ENCODE data around the gene MAPK1IP1L.

DNA sequence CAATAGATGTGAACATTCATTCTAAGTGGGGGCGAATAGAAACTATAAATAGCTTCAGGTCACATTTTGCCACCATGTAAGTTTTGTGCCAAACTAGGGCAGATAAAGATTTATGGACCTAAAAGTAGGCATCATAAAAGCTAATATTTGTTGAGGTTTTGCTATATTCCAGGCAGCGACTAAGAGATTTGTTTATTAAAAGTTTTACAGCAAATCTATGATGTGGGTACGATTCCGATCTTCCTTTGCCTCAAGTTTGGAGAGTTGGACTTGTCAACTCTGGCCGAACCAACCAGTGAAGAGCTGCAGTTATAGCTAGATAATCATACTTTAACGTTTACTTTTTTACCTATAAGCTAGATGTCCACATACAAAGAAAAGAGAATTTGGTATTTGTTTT lies 1.6 kb downstream of the MAPK1IP1L start:
- TF ChIP-seq, protein P1, sequence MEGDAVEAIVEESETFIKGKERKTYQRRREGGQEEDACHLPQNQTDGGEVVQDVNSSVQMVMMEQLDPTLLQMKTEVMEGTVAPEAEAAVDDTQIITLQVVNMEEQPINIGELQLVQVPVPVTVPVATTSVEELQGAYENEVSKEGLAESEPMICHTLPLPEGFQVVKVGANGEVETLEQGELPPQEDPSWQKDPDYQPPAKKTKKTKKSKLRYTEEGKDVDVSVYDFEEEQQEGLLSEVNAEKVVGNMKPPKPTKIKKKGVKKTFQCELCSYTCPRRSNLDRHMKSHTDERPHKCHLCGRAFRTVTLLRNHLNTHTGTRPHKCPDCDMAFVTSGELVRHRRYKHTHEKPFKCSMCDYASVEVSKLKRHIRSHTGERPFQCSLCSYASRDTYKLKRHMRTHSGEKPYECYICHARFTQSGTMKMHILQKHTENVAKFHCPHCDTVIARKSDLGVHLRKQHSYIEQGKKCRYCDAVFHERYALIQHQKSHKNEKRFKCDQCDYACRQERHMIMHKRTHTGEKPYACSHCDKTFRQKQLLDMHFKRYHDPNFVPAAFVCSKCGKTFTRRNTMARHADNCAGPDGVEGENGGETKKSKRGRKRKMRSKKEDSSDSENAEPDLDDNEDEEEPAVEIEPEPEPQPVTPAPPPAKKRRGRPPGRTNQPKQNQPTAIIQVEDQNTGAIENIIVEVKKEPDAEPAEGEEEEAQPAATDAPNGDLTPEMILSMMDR (IDR thresholded peaks at IDR 0.05; ENCODE audit: poor library complexity), result no peak
- no peak for TF ChIP-seq EZH2 (IDR thresholded peaks at IDR 0.05; ENCODE audit: borderline replicate concordance)
- no peak for TF ChIP-seq EZH2phosphoT487 (IDR thresholded peaks at IDR 0.05; ENCODE audit: low read depth, severe bottlenecking, unreplicated experiment)
